ENCODE results near the gene CCDC88B.

DNA sequence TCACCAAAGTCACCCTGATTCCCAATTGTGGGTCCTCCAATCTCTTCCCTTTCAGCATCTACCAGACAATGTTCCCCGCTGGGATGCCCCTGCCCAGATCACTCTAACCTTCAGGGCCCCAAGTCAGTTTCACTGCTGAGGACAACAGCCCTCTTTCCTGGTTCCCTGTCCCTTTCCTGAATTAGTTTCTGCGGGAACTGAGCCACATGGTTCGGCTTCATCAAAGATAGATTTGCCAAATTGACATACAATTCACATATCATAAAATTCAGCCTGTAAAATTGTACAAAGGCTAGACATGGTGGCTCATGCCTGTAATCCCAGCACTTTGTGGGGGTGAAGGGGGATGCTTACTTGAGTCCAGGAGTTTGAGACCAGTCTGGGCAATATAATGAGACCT, 12.0 kb upstream of the CCDC88B start:
- TF ChIP-seq, protein P1, sequence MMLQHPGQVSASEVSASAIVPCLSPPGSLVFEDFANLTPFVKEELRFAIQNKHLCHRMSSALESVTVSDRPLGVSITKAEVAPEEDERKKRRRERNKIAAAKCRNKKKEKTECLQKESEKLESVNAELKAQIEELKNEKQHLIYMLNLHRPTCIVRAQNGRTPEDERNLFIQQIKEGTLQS (IDR thresholded peaks at IDR 0.05) = no peak
- TF ChIP-seq, protein P2, sequence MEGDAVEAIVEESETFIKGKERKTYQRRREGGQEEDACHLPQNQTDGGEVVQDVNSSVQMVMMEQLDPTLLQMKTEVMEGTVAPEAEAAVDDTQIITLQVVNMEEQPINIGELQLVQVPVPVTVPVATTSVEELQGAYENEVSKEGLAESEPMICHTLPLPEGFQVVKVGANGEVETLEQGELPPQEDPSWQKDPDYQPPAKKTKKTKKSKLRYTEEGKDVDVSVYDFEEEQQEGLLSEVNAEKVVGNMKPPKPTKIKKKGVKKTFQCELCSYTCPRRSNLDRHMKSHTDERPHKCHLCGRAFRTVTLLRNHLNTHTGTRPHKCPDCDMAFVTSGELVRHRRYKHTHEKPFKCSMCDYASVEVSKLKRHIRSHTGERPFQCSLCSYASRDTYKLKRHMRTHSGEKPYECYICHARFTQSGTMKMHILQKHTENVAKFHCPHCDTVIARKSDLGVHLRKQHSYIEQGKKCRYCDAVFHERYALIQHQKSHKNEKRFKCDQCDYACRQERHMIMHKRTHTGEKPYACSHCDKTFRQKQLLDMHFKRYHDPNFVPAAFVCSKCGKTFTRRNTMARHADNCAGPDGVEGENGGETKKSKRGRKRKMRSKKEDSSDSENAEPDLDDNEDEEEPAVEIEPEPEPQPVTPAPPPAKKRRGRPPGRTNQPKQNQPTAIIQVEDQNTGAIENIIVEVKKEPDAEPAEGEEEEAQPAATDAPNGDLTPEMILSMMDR (IDR thresholded peaks at IDR 0.05; ENCODE audit: low read depth, low read length, missing input control) = no peak

All from liver (tissue), 3 donors.